SK-N-SH treated with all-trans-retinoic acid at 6 μM for 48 hours (cell line): ENCODE results near the gene TFRC.
A peak's percentile ranks its signal among the peaks of the same experiment; 100 is the strongest.

Experiments used
- ARNTL ChIP-seq: fragments of 450-650 bp; formaldehyde crosslinking; IDR thresholded peaks from 2 replicates; pipeline ENCODE4 v1.5.0; 2020; ENCODE audit warnings: low read depth, mild to moderate bottlenecking, moderate library complexity, borderline replicate concordance
- GLIS3 ChIP-seq: fragments of 250-450 bp; sonication (Bioruptor Pico); IDR thresholded peaks from 2 replicates; pipeline ENCODE4 v1.5.0; 2020; ENCODE audit warnings: mild to moderate bottlenecking, moderate library complexity
- ISL1 ChIP-seq: fragments of 250-450 bp; sonication (Bioruptor Pico); IDR thresholded peaks from 2 replicates; pipeline ENCODE4 v2.1.2; 2022; ENCODE audit warnings: mild to moderate bottlenecking, moderate library complexity
- PPARA ChIP-seq: fragments of 250-450 bp; sonication (Bioruptor Pico); IDR thresholded peaks from 2 replicates; pipeline ENCODE4 v1.5.0; 2020; ENCODE audit warnings: mild to moderate bottlenecking, borderline replicate concordance
- RARB ChIP-seq: fragments of 250-450 bp; sonication (Bioruptor Pico); IDR thresholded peaks from 2 replicates; pipeline ENCODE4 v1.8.0; 2021; ENCODE audit warnings: mild to moderate bottlenecking, moderate library complexity
- TOX ChIP-seq: fragments of 250-450 bp; sonication (Bioruptor Pico); IDR thresholded peaks from 2 replicates; pipeline ENCODE4 v1.8.0; 2021; ENCODE audit warnings: mild to moderate bottlenecking, moderate library complexity, borderline replicate concordance
- ZC3H10 ChIP-seq: fragments of 250-450 bp; sonication (Bioruptor Pico); IDR thresholded peaks from 2 replicates; pipeline ENCODE4 v1.5.1; 2021; ENCODE audit warnings: mild to moderate bottlenecking, moderate library complexity
- ZFP3 ChIP-seq: fragments of 250-450 bp; sonication (Bioruptor Pico); IDR thresholded peaks from 2 replicates; pipeline ENCODE4 v1.5.0; 2020; ENCODE audit warnings: mild to moderate bottlenecking, moderate library complexity
- ZNF565 ChIP-seq: fragments of 450-650 bp; formaldehyde crosslinking; conservative IDR thresholded peaks from 2 replicates; pipeline ENCODE4 v1.5.0; 2020; ENCODE audit warnings: low read depth, mild to moderate bottlenecking, moderate library complexity
- ZNF70 ChIP-seq: fragments of 450-650 bp; formaldehyde crosslinking; IDR thresholded peaks from 2 replicates; pipeline ENCODE4 v1.5.0; 2020; ENCODE audit warnings: mild to moderate bottlenecking, moderate library complexity
- TF ChIP-seq, protein P1 (sequence below): fragments of 250-450 bp; sonication (Bioruptor Pico); IDR thresholded peaks from 2 replicates; pipeline ENCODE4 v1.8.0; 2021; ENCODE audit warnings: low read depth, mild to moderate bottlenecking, moderate library complexity, borderline replicate concordance
- TF ChIP-seq, protein P2 (sequence below): fragments of 250-450 bp; sonication (Bioruptor Pico); IDR thresholded peaks from 2 replicates; pipeline ENCODE4 v1.5.0; 2020; ENCODE audit warnings: mild to moderate bottlenecking, moderate library complexity
- TF ChIP-seq, protein P3 (sequence below): fragments of 250-450 bp; sonication (Bioruptor Pico); IDR thresholded peaks from 2 replicates; pipeline ENCODE4 v1.5.1; 2021; ENCODE audit warnings: mild to moderate bottlenecking, moderate library complexity

GRCh38 chr3:196050597-196050996 is 31.3 kb downstream of the TFRC start:
- no peak for TF ChIP-seq ARNTL (CRISPR knock-in tag)
- TF ChIP-seq ZNF565 (CRISPR knock-in tag) = no peak
- TF ChIP-seq RARB (CRISPR knock-in tag) = no peak
- TF ChIP-seq ZNF70 (CRISPR knock-in tag) = no peak
- TF ChIP-seq PPARA (CRISPR knock-in tag) = no peak
- TF ChIP-seq, protein P1, sequence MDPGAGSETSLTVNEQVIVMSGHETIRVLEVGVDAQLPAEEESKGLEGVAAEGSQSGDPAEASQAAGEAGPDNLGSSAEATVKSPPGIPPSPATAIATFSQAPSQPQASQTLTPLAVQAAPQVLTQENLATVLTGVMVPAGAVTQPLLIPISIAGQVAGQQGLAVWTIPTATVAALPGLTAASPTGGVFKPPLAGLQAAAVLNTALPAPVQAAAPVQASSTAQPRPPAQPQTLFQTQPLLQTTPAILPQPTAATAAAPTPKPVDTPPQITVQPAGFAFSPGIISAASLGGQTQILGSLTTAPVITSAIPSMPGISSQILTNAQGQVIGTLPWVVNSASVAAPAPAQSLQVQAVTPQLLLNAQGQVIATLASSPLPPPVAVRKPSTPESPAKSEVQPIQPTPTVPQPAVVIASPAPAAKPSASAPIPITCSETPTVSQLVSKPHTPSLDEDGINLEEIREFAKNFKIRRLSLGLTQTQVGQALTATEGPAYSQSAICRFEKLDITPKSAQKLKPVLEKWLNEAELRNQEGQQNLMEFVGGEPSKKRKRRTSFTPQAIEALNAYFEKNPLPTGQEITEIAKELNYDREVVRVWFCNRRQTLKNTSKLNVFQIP (CRISPR knock-in tag) = no peak
- TF ChIP-seq ZC3H10 (CRISPR knock-in tag) = no peak
- TF ChIP-seq GLIS3 (CRISPR knock-in tag) = no peak
- no peak for TF ChIP-seq ZFP3 (CRISPR knock-in tag)
- TF ChIP-seq TOX (CRISPR knock-in tag) = no peak
- TF ChIP-seq ISL1 (CRISPR knock-in tag) = peak; percentile 83
- TF ChIP-seq, protein P2, sequence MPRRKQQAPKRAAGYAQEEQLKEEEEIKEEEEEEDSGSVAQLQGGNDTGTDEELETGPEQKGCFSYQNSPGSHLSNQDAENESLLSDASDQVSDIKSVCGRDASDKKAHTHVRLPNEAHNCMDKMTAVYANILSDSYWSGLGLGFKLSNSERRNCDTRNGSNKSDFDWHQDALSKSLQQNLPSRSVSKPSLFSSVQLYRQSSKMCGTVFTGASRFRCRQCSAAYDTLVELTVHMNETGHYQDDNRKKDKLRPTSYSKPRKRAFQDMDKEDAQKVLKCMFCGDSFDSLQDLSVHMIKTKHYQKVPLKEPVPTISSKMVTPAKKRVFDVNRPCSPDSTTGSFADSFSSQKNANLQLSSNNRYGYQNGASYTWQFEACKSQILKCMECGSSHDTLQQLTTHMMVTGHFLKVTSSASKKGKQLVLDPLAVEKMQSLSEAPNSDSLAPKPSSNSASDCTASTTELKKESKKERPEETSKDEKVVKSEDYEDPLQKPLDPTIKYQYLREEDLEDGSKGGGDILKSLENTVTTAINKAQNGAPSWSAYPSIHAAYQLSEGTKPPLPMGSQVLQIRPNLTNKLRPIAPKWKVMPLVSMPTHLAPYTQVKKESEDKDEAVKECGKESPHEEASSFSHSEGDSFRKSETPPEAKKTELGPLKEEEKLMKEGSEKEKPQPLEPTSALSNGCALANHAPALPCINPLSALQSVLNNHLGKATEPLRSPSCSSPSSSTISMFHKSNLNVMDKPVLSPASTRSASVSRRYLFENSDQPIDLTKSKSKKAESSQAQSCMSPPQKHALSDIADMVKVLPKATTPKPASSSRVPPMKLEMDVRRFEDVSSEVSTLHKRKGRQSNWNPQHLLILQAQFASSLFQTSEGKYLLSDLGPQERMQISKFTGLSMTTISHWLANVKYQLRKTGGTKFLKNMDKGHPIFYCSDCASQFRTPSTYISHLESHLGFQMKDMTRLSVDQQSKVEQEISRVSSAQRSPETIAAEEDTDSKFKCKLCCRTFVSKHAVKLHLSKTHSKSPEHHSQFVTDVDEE = peak; percentile 67; the same call in 1 of the 2 replicates
- TF ChIP-seq, protein P3, sequence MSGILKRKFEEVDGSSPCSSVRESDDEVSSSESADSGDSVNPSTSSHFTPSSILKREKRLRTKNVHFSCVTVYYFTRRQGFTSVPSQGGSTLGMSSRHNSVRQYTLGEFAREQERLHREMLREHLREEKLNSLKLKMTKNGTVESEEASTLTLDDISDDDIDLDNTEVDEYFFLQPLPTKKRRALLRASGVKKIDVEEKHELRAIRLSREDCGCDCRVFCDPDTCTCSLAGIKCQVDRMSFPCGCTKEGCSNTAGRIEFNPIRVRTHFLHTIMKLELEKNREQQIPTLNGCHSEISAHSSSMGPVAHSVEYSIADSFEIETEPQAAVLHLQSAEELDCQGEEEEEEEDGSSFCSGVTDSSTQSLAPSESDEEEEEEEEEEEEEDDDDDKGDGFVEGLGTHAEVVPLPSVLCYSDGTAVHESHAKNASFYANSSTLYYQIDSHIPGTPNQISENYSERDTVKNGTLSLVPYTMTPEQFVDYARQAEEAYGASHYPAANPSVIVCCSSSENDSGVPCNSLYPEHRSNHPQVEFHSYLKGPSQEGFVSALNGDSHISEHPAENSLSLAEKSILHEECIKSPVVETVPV (CRISPR knock-in tag) = no peak
